Stimulated activated CD4-positive, alpha-beta T cell treated with anti-CD3 and anti-CD28 coated beads, Interleukin-2, amount 100 ng/mL, for 24 hours (primary cell): ENCODE measurements around the gene ISM1.

Source experiments
- DNase-seq, 2 donors: peaks; one replicate each; pipeline ENCODE4 v3.0.0-alpha.2; 2020

Gene ISM1

DNA sequence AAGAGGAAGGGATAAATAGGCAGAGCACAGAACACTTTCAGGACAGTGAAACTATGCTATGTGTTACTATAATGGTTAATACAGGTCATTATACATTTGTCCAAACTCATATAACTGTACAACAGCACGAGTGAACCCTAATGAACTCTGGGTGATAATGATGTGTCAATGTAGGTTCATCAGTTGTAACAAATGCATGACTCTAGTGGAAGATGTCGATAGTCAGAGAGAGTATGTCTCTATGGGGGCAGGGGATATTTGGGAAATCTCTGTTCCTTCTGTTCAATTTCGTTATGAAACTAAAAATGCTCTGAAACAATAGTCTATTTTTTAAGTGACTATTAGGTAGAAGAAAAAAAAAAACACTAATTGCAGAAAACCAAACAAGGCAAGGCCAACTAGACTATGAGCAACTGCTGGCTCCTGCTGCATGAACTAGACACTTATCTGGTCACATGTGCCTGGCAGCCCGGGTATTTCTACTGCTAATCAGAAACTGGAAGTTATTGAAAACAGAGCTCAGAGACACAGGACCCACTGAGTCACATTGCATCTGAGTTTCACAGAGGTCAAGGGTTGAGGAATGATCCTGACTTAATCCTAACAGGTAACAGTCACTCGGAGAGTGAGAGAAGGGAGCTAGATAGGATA lies 97.9 kb downstream of the ISM1 start:
- no peak for DNase-seq

- DNase-seq = no peak
Observed at GRCh38 chr20:13320702-13321101, 99.6 kb downstream of the ISM1 start.

GRCh38 chr20:13321416-13321815 lies 100.3 kb downstream of the ISM1 start:
- no peak for DNase-seq

GRCh38 chr20:13322198-13322597 lies 101.1 kb downstream of the ISM1 start:
- DNase-seq = no peak

- DNase-seq = no peak
Observed at GRCh38 chr20:13322621-13323020, 101.5 kb downstream of the ISM1 start.

GRCh38 chr20:13325033-13325432 lies 104.0 kb downstream of the ISM1 start:
- peak in 1 of 2 donors; percentile 14 for DNase-seq

DNA sequence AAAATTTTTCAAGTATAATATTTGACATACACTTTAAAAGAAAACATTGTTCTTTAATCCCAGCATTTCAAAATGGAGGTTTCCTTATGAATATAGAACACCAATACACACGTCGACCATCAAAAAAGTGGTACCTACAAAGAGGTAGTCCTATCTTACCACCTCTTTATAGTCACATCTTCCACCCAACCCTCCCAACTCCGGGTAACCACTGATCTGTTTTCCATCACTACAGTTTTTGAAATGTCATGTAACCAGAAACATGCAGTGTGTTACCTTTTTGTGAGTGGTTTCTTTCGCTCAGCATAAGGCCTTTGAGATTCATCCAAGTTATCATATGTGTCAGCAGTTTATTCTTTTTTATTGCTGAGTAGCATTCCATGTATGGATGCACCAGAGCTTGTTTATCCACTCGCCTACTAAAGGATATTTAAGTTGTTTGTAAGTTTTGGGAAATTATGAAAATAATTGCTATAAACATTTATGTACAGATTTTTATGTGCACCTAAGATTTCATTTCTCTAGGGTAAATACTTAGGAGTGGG lies 104.8 kb downstream of the ISM1 start:
- DNase-seq = no peak

DNA sequence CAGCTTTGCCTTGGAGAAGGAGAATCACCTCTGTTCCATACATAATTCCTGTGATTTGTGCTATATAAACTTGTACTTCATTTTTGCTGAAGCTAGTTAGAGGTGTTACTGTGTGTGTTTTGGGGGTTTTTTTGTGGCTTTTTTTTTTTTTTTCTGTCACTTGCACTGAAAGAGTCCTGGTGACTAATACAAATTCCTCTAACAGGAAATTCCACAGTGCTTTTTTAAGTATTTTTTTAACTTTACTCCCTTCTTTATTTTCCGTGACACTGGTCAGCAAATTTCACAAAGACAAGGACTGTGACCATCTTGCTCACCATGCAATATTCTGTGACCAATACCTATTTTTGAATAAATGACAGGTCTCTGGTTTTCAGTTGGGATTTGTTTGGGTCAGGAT lies 110.5 kb downstream of the ISM1 start:
- no peak for DNase-seq

- DNase-seq = no peak
Observed at GRCh38 chr20:13333036-13333435, 112.0 kb downstream of the ISM1 start.

DNA sequence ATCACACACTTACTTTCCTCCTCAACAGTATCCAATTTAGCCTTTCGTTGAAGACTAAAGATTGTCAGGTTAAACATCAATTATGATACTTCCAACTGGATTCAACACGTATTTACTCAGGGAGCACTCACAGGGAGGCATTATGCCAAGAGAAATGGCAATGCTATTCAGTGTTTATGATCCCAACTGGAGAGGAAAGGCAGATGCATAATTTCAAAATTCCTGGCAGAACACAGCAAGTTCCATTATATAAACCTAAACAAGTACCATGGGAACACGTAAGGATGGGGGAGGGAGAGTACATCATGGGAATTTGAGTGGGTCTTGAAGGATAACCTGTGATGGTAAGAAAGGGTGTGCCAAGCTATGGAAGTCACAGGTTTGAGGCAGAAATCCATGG lies 112.7 kb downstream of the ISM1 start:
- no peak for DNase-seq

GRCh38 chr20:13336308-13337089 lies 115.4 kb downstream of the ISM1 start:
- DNase-seq = no peak

GRCh38 chr20:13337090-13337784 lies 116.2 kb downstream of the ISM1 start:
- DNase-seq = no peak

- DNase-seq = no peak
Observed at GRCh38 chr20:13338097-13338661, 117.1 kb downstream of the ISM1 start.

- no peak for DNase-seq
Observed at GRCh38 chr20:13338999-13339411, 117.9 kb downstream of the ISM1 start.

- no peak for DNase-seq
Observed at GRCh38 chr20:13340088-13340487, 119.0 kb downstream of the ISM1 start.

GRCh38 chr20:13341737-13342393 lies 120.8 kb downstream of the ISM1 start:
- no peak for DNase-seq

DNA sequence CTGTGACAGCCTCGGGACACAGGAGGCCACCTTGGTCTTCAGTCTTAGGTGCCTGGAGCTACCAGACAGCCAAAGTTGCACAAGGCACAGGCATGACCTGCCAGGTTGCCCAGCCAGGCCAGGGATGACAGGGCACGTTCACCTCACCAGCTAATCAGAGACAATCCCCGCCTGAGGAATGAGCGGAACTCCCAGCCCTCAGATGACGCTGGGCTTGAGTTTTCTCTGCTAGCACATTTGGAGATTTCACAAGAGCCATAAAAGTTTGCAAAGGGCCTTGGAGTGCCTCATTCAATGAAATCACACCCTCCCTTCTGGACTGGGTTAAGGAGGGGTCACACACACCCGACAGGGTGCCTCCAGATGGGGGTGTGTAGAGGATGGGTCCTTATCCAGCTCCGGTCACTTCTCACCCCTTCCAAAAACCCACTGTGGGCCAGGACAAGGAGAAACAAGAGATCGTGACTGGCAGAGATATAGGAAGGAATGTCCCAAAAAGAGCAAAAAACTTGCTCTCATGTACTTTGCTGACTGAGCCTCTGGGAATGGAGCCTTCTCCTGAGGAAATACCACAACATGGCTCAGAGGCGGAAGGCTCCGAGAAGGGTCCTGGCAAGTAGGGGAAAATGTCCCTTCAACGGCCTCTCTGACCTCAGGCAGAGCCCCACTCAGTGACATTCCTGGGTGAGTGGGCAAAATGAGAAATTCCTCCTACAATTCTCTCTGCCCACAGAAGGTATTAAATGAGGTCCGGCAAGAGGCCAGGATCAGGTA lies 121.6 kb downstream of the ISM1 start:
- DNase-seq = no peak

DNA sequence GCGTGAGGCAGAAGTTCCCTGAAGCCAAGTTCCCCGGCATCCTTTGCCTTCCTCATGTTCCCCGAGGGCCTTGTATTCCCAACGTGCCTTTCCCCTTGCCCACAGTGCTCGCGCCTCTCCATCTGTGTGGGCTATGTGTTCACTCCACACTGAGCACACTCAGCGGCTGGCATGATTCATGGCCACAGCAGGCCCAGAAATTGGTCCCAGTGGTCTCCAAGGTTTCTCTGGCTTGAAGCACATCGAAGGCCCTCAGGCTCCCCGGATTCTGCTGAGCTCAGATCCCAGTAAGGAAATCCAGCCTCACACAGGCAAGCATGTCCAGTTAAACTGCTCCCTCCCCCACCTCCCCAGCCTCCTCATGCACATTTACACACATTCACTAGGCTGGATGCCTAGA lies 123.6 kb downstream of the ISM1 start:
- DNase-seq = no peak

- DNase-seq = no peak
Observed at GRCh38 chr20:13348311-13349234, 127.5 kb downstream of the ISM1 start.

DNA sequence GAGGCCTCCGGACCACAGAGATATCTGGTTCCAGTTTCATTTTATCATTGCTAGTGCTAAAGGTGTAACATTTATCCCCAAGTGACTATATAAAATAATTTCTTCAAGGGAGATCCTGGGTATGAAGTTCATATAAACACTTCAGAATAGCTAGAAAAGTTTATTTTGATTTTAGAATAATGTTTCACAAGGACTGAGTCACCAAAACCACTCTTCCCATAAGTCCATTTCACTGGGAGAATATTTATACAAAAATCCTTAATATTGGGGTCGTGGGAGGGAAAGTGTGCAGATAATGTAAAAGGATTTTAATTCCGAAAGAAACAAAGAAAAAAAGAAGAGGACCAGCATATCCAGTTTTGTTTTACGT lies 128.1 kb downstream of the ISM1 start:
- DNase-seq = no peak
